Testis (tissue), 3 donors: Measurements from ENCODE around the gene MED27. TPM values are rescaled to one million over a fixed set of nuclear protein-coding genes. Genes with fewer than 3 reads are reported as not detected.

Source experiments
- DNase-seq: peaks from one replicate; pipeline ENCODE4 v3.0.0-alpha.2; 2019
- H3K27ac ChIP-seq, 2 donors: fragments of 200-600 bp; sonication (generic); one replicate each; pipeline ENCODE4 v1.5.1; 2019
- H3K27me3 ChIP-seq: fragments of 200-600 bp; sonication (generic); one replicate; pipeline ENCODE4 v1.5.1; 2019
- H3K36me3 ChIP-seq: fragments of 200-600 bp; sonication (generic); one replicate; pipeline ENCODE4 v1.5.1; 2017; ENCODE audit warnings: low read depth; ENCODE audit errors: missing control alignments
- H3K4me1 ChIP-seq: fragments of 200-600 bp; sonication (generic); one replicate; pipeline ENCODE4 v1.5.1; 2019
- H3K4me3 ChIP-seq, 2 donors: fragments of 200-600 bp; sonication (generic); one replicate each; pipeline ENCODE4 v1.5.1; 2017 to 2019
- H3K9me3 ChIP-seq: fragments of 200-600 bp; sonication (generic); one replicate; pipeline ENCODE4 v1.5.1; 2017
- POLR2A ChIP-seq: fragments of 450-650 bp; IDR thresholded peaks from one replicate; pipeline ENCODE4 v1.6.1; 2017; ENCODE audit warnings: antibody characterized with exemption, mild to moderate bottlenecking, moderate library complexity
- WGBS, 2 donors: methylation state at CpG; one replicate each; pipeline ENCODE4 v1.1.5; 2018; 5-methylcytosine and 5-hydroxymethylcytosine counted together
- intact Hi-C: fragments of 100-400 bp; cut with DNase I; formaldehyde crosslinking; loops from one replicate; pipeline ENCODE4 v1.15.1; 2023; ENCODE audit warnings: low total_unique reads
- polyA plus RNA-seq: library from polyadenylated mRNA; stranded (reverse); fragments of 350-450 nt; fragmentation: Illumina TruSeq; extraction: RNeasy Lipid Tissue Mini Kit (QIAGEN cat#74804); gene quantifications from one replicate; pipeline ENCODE4 v1.2.3, GENCODE V29; 2014; ENCODE audit warnings: low read depth, low replicate concordance; ENCODE audit not compliant: insufficient read depth
- total RNA-seq, 2 donors: library from RNA; depleted of rRNA; stranded (reverse); fragments of >200 nt; gene quantifications; one replicate each; pipeline ENCODE4 v1.2.3, GENCODE V29; 2016
- TF ChIP-seq, protein P1 (sequence below), 3 experiments: fragments of 450-650 bp in 2 of 3; fragments of 200-600 bp in 1 of 3; sonication (generic) in 1 of 3; IDR thresholded peaks; one replicate each; pipeline ENCODE4 v1.5.1; 2016 to 2019; ENCODE audit warnings: antibody characterized with exemption in 3 of 3, mild to moderate bottlenecking in 2 of 3, moderate library complexity in 1 of 3

Gene MED27
- total and polyA plus RNA-seq, 3 donors from 2014 or later: 30.7 to 45.0 (median 33.7) TPM

DNA sequence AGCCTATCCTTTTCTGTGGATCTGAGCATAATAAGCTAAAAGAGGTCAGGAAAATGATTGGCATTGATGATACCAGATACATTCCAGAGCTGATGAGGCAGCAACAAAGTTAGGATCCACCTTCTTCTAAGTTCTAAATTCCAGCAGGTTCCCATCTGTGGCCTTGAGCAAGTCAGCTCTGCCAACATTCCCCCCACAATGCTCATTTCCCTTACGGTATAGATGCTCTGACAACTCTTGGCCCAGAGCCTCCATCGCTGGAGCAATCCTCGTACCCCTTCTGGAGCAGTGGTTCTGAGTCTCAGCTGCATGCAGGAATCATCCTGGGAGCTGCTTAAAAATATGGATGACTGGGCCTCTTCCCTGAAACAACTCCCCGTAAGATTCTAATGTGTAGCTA lies 78.1 kb downstream of the MED27 start:
- no peak for TF ChIP-seq POLR2A
- TF ChIP-seq, protein P1, sequence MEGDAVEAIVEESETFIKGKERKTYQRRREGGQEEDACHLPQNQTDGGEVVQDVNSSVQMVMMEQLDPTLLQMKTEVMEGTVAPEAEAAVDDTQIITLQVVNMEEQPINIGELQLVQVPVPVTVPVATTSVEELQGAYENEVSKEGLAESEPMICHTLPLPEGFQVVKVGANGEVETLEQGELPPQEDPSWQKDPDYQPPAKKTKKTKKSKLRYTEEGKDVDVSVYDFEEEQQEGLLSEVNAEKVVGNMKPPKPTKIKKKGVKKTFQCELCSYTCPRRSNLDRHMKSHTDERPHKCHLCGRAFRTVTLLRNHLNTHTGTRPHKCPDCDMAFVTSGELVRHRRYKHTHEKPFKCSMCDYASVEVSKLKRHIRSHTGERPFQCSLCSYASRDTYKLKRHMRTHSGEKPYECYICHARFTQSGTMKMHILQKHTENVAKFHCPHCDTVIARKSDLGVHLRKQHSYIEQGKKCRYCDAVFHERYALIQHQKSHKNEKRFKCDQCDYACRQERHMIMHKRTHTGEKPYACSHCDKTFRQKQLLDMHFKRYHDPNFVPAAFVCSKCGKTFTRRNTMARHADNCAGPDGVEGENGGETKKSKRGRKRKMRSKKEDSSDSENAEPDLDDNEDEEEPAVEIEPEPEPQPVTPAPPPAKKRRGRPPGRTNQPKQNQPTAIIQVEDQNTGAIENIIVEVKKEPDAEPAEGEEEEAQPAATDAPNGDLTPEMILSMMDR (IDR thresholded peaks at IDR 0.05): no peak
- Histone ChIP-seq H3K27me3 (no peaks in the 10 kb centered on the region), H3K9me3 (no peaks in the 10 kb centered on the region), H3K27ac (no peak overlapping the region), H3K4me1 (peaks cover 16% of the 10 kb centered on the region), H3K4me3 (no peak overlapping the region), H3K36me3 (no peaks in the 10 kb centered on the region)
- no peak for DNase-seq
- intact Hi-C loops: no loop called here
- WGBS, 2 donors: 94 to 95% methylated on average over 4 of the region's 4 CpGs

DNA sequence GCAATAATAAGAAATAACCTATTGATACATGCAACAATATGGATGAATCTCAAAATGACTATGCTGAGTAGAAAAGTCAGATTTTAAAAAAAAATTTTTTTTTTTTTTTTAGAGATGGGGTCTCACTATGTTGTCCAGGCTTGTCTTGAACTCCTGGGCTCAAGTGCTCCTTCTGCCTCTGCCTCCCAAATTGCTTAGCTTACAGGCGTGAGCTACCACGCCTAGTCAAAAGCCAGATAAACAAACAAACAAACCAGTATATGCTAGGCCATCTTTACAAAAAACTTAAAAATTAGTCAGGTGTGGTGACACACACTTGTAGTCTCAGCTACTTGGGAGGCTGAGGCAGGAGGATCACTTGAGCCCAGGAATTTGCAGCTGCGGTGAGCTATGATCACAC lies 79.0 kb downstream of the MED27 start:
- WGBS, 2 donors: 92 to 100% methylated on average over 3 of the region's 3 CpGs
- no peak for DNase-seq
- intact Hi-C loops: no loop called here

DNA sequence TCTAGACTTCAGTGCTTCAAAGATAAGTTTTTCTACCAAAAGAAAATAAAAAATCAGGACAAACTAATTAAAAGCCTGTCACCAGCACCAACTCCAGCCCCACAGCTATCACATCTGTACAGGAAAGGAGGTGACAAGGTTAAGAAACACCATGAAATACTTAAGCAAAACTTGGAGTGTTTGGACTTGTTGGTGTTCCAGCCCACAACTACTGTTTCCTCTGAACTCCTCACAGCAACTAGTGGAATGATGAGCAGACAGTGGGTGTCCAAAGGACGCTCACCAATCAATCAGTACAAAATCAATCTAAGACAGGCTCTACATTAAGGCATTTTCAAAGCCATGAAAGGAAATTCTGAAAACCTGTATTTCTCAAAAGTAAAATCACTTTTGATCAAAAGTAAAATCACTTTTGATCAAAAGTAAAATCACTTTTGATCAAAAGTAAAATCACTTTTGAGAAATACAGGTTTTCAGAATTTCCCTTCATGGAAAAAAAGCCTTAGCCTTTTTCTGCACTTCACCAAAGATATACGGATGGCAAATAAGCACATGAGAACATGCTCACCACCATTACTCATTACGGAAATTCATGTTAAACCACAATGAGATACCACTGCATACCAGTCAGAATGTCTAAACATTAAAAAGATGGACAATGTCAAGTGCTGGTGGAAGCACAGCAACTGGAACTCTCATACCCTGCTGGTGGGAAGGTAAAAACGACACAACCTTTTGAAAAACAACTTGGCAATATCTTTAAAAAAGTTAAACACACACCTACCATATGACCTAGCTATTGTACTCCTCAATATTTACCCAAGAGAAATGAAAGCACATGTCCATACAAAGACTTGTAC lies 79.7 kb downstream of the MED27 start:
- 88 to 93% methylated on average over 4 of the region's 4 CpGs for WGBS, 2 donors
- DNase-seq: no peak
- H3K9me3 ChIP-seq: no peaks in the 10 kb centered on the region

More for the DNA sequence above, 79.0 kb downstream of the MED27 start:
- H3K4me1 ChIP-seq: peaks cover 16% of the 10 kb centered on the region
- no peak overlapping the region for H3K27ac ChIP-seq
- H3K27me3 ChIP-seq: no peaks in the 10 kb centered on the region
- H3K9me3 ChIP-seq: no peaks in the 10 kb centered on the region
- no peaks in the 10 kb centered on the region for H3K36me3 ChIP-seq
- TF ChIP-seq POLR2A: no peak
- TF ChIP-seq, protein P1 (IDR thresholded peaks at IDR 0.05): no peak
- H3K4me3 ChIP-seq: no peak overlapping the region

DNA sequence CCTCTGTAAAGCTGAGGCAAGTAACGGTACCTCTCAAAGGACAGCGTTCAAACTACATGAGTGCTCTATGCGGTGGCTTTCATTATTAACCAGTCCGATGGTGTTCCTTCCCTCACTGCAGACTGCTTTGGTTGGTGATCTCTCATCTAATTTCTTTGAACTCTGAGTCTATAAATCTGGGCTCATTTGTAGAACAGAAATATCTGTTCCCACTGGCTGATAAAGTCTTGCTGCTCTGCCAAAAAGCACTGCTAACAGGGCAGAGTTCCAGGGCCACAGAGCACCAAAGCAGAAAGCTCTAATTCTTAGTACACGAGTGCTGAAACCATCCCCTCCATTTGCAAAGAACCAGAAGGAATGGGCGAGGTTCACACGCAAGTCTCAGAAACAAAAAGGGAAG lies 81.9 kb downstream of the MED27 start:
- H3K4me1 ChIP-seq: peaks cover 16% of the 10 kb centered on the region
- no peaks in the 10 kb centered on the region for H3K36me3 ChIP-seq
- H3K4me3 ChIP-seq: no peak overlapping the region
- intact Hi-C loops: no loop called here
- WGBS, 2 donors: 28 to 35% methylated on average over 7 of the region's 7 CpGs
- no peaks in the 10 kb centered on the region for H3K9me3 ChIP-seq
- peak; percentile 77 for DNase-seq
- TF ChIP-seq POLR2A: no peak
- TF ChIP-seq, protein P1 (IDR thresholded peaks at IDR 0.05): no peak
- no peaks in the 10 kb centered on the region for H3K27me3 ChIP-seq
- H3K27ac ChIP-seq: no peak overlapping the region

More for the DNA sequence above, 79.7 kb downstream of the MED27 start:
- no peak for TF ChIP-seq POLR2A
- TF ChIP-seq, protein P1 (IDR thresholded peaks at IDR 0.05): no peak
- Histone ChIP-seq H3K27ac (no peak overlapping the region), H3K4me3 (no peak overlapping the region), H3K27me3 (no peaks in the 10 kb centered on the region), H3K36me3 (no peaks in the 10 kb centered on the region), H3K4me1 (peaks cover 16% of the 10 kb centered on the region)
- intact Hi-C loops: no loop called here

DNA sequence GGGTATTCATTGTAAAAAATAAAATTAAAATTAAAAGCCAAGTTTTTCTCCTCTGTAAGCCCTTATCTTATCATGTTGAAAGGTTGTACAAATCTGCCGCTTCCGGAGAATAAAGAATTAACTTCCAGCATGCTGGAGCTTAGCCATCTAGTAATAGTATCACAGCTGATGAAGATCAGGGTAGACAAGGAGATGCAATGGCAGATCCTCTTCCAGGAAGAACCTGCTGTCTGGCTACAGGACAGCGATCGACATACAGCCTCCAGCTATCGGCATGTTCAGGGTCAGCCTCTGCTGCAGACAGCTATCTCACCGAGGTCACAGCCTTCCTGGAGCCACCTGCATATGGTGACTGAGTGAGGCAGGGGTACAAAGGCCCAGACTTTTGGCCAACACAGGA lies 82.6 kb downstream of the MED27 start:
- no peak overlapping the region for H3K4me3 ChIP-seq
- DNase-seq: no peak
- H3K9me3 ChIP-seq: no peaks in the 10 kb centered on the region
- TF ChIP-seq POLR2A: no peak
- TF ChIP-seq, protein P1 (IDR thresholded peaks at IDR 0.05): no peak
- WGBS, 2 donors: 59 to 76% methylated on average over 5 to 6 of the region's 6 CpGs
- no peaks in the 10 kb centered on the region for H3K27me3 ChIP-seq
- no peaks in the 10 kb centered on the region for H3K36me3 ChIP-seq
- H3K4me1 ChIP-seq: peaks cover 16% of the 10 kb centered on the region
- H3K27ac ChIP-seq: no peak overlapping the region
- intact Hi-C loops: no loop called here
